Measurements from ENCODE around the gene XK.
A peak's percentile ranks its signal among the peaks of the same experiment; 100 is the strongest.
"Not testable (repeated sequence)": the region's sequence is repeated elsewhere in the genome, so short reads cannot be mapped to it uniquely, and the experiment has no call there.

XK gene

GRCh38 chrX:37759351-37759750, 73.8 kb downstream of the XK start:
- no peak for ATAC-seq
- H3K4me3 Mint-ChIP-seq: no peak overlapping the region
- no peaks in the 10 kb centered on the region for H3K9me3 Mint-ChIP-seq
- H3K4me1 Mint-ChIP-seq: no peaks in the 10 kb centered on the region
- no peak for DNase-seq (ENCODE audit: low spot score in 2 of 2)
- H3K36me3 Mint-ChIP-seq: no peaks in the 10 kb centered on the region
- no peak overlapping the region for H3K27ac Mint-ChIP-seq

GRCh38 chrX:37759878-37760418, 74.4 kb downstream of the XK start:
- Mint-ChIP-seq H3K4me1 (no peaks in the 10 kb centered on the region), H3K9me3 (no peaks in the 10 kb centered on the region), H3K36me3 (no peaks in the 10 kb centered on the region), H3K27ac (no peak overlapping the region), H3K4me3 (no peak overlapping the region)
- ATAC-seq (peak; percentile 19), DNase-seq (ENCODE audit: low spot score in 2 of 2) (no peak)

DNA sequence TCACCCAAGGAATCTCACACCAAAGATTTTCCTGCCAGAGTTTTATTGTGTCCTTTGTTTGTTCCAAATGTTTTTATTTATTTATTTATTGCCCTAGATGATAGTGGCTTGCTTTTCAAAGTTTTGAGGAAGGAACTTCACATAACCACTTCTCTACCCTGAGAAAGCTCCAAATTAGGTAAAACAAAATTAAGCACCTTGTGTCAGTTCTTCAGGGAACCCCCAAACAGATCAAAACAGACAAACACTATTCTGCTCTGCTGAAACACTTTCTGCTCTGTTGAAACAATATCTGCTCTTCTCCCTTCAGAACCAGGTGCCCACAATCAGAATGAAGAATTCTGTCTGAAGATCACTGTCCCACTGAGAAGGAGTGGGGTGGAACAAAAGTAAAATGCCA, 77.8 kb downstream of the XK start:
- no peak overlapping the region for H3K4me3 Mint-ChIP-seq
- no peak for ATAC-seq

DNA sequence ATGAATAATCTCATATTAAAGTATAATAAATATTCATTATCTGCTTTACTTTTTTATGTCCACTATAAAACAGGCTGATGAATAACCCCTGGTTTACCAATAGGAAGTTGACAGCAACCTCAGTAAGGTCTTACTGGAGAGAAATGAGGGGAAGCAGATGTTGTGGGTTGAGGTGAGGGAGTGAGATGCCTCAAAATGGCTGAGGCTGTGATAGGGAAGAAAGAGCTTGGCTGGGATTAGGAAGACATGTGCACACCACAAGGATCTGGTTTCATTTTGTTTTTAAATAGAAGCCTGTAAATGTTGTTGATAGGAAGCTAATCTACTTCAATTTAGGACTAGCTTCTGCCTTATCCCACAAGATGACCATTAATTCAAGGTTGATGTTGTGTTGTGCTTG, 79.9 kb downstream of the XK start:
- Mint-ChIP-seq H3K36me3 (no peaks in the 10 kb centered on the region), H3K4me3 (no peak overlapping the region), H3K9me3 (no peaks in the 10 kb centered on the region), H3K27ac (no peak overlapping the region), H3K4me1 (peaks cover 7% of the 10 kb centered on the region)
- no peak for ATAC-seq
- no peak for DNase-seq (ENCODE audit: low spot score in 2 of 2)

More for the DNA sequence above, 77.8 kb downstream of the XK start:
- no peak overlapping the region for H3K27ac Mint-ChIP-seq
- no peaks in the 10 kb centered on the region for H3K9me3 Mint-ChIP-seq
- DNase-seq (ENCODE audit: low spot score in 2 of 2): no peak
- peaks cover 7% of the 10 kb centered on the region for H3K4me1 Mint-ChIP-seq
- H3K36me3 Mint-ChIP-seq: no peaks in the 10 kb centered on the region

- DNase-seq (ENCODE audit: low spot score in 2 of 2) (no peak), ATAC-seq (no peak)
- Mint-ChIP-seq H3K4me3 (no peak overlapping the region), H3K27ac (no peak overlapping the region), H3K9me3 (no peaks in the 10 kb centered on the region), H3K36me3 (no peaks in the 10 kb centered on the region), H3K4me1 (peaks cover 7% of the 10 kb centered on the region)
Measured at GRCh38 chrX:37767430-37767829, 81.8 kb downstream of the XK start.

DNA sequence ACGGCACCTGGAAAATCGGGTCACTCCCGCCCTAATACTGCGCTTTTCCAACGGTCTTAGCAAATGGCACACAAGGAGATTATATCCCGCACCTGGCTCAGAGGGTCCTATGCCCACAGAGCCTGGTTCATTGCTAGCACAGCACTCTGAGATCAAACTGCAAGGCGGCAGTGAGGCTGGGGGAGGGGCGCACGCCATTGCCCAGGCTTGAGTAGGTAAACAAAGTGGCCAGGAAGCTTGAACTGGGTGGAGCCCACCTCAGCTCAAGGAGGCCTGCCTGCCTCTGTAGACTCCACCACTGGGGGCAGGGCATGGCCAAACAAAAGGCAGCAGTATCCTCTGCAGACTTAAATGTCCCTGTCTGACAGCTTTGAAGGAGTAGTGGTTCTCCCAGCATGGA, 83.3 kb downstream of the XK start:
- H3K4me3 Mint-ChIP-seq; H3K36me3 Mint-ChIP-seq; H3K9me3 Mint-ChIP-seq; H3K4me1 Mint-ChIP-seq; DNase-seq (ENCODE audit: low spot score in 2 of 2); H3K27ac Mint-ChIP-seq; ATAC-seq: not testable (repeated sequence)

GRCh38 chrX:37776283-37776986, 90.8 kb downstream of the XK start:
- ATAC-seq (peak; percentile 69), DNase-seq (ENCODE audit: low spot score in 2 of 2) (peak in 1 of 2 donors; percentile 46)
- Mint-ChIP-seq H3K4me3 (no peak overlapping the region), H3K4me1 (peaks cover 19% of the 10 kb centered on the region), H3K27ac (no peak overlapping the region), H3K9me3 (no peaks in the 10 kb centered on the region), H3K36me3 (no peaks in the 10 kb centered on the region)

- Mint-ChIP-seq H3K36me3 (no peaks in the 10 kb centered on the region), H3K9me3 (no peaks in the 10 kb centered on the region), H3K4me3 (no peak overlapping the region), H3K4me1 (peaks cover 19% of the 10 kb centered on the region), H3K27ac (no peak overlapping the region)
- ATAC-seq (no peak), DNase-seq (ENCODE audit: low spot score in 2 of 2) (no peak)
Measured at GRCh38 chrX:37776987-37777325, 91.4 kb downstream of the XK start.

GRCh38 chrX:37779857-37780256, 94.3 kb downstream of the XK start, which contains the start of gene CYBB:
Gene CYBB, plus strand, starts transcription at chrX:37780059. Its CDS starts 19 bp downstream, at chrX:37780078.
- no peak within 1 kb of the TSS for H3K4me3 Mint-ChIP-seq

DNA sequence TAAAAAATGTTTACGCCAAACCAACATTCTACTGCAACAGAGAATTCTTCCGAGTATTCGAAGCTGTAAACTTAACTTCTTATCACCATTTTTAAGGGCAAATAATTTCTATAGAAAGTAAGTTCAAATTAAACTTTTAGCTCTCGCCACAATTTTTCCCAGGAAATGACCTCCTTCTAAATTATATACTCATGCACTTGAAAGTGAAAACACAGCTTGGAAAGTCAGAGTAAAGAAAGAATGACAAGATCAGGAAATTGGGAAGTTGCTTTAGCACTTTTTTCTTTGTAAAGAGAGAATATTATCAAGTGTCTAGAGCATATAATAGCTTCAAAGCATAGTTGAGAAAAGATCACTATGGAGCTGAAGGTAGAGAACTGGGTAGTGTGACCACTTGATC, 95.5 kb downstream of the XK start:
- no peak for DNase-seq (ENCODE audit: low spot score in 2 of 2)
- no peaks in the 10 kb centered on the region for H3K9me3 Mint-ChIP-seq
- H3K27ac Mint-ChIP-seq: no peak overlapping the region

More at GRCh38 chrX:37779857-37780256, 94.3 kb downstream of the XK start, which contains the start of gene CYBB:
- H3K27ac Mint-ChIP-seq: no peak within 1 kb of the TSS
- peaks cover 19% of the 10 kb centered on the region for H3K4me1 Mint-ChIP-seq
- H3K9me3 Mint-ChIP-seq: no peaks in the 10 kb centered on the region
- DNase-seq (ENCODE audit: low spot score in 2 of 2) (no peak), ATAC-seq (no peak)
- H3K36me3 Mint-ChIP-seq: no peaks in the 10 kb centered on the region

More for the DNA sequence above, 95.5 kb downstream of the XK start:
- no peak overlapping the region for H3K4me3 Mint-ChIP-seq
- ATAC-seq: no peak
- peaks cover 16% of the 10 kb centered on the region for H3K4me1 Mint-ChIP-seq
- H3K36me3 Mint-ChIP-seq: no peaks in the 10 kb centered on the region

Data from stimulated activated effector memory CD8-positive, alpha-beta T cell treated with anti-CD3 and anti-CD28 coated beads, Interleukin-12 subunit alpha, Interleukin-12 subunit beta, amount 100 ng/mL, for 72 hours (primary cell).